Endodermal cell (in vitro differentiated cells): ENCODE data around the gene PYGB. TPM values are rescaled to one million over a fixed set of nuclear protein-coding genes. Genes with fewer than 3 reads are reported as not detected.

ENCODE experiments used
- DNase-seq: peaks from one replicate; pipeline ENCODE4 v3.0.0-alpha.2; 2017
- H3K27ac ChIP-seq: 2 replicates; pipeline ENCODE4 v1.5.1; 2013; ENCODE audit warnings: mild to moderate bottlenecking, low read depth, low read length, moderate library complexity
- H3K27me3 ChIP-seq: 2 replicates; pipeline ENCODE4 v1.6.1; 2013; ENCODE audit warnings: mild to moderate bottlenecking, low read length, moderate library complexity; ENCODE audit not compliant: insufficient read depth, control insufficient read depth, poor library complexity, severe bottlenecking
- H3K36me3 ChIP-seq: 2 replicates; pipeline ENCODE4 v1.7.0; 2013; ENCODE audit warnings: mild to moderate bottlenecking, low read length, moderate library complexity; ENCODE audit not compliant: control insufficient read depth, insufficient read depth
- H3K4me1 ChIP-seq: one replicate; pipeline ENCODE4 v1.7.0; 2013; ENCODE audit warnings: low read length; ENCODE audit not compliant: control insufficient read depth, insufficient read depth
- H3K4me3 ChIP-seq: 2 replicates; pipeline ENCODE4 v1.5.1; 2013; ENCODE audit warnings: mild to moderate bottlenecking, low read length, moderate library complexity
- H3K9ac ChIP-seq: 2 replicates; pipeline ENCODE4 v1.6.1; 2013; ENCODE audit warnings: mild to moderate bottlenecking, low read length, moderate library complexity; ENCODE audit not compliant: poor library complexity, severe bottlenecking; ENCODE audit errors: extremely low read depth
- H3K9me3 ChIP-seq: 2 replicates; pipeline ENCODE4 v1.6.1; 2013; ENCODE audit warnings: mild to moderate bottlenecking, low read length, moderate library complexity; ENCODE audit not compliant: control insufficient read depth
- H3K27ac Mint-ChIP-seq: 2 replicates; pipeline ENCODE4 v1.8.0; 2020; ENCODE audit warnings: mixed read lengths
- H3K27me3 Mint-ChIP-seq: 2 replicates; pipeline ENCODE4 v1.8.0; 2021; ENCODE audit warnings: mild to moderate bottlenecking, mixed read lengths; ENCODE audit not compliant: insufficient read depth
- H3K36me3 Mint-ChIP-seq: 2 replicates; pipeline ENCODE4 v1.8.0; 2020; ENCODE audit warnings: low read depth, mixed read lengths
- H3K4me1 Mint-ChIP-seq: 2 replicates; pipeline ENCODE4 v1.8.0; 2020; ENCODE audit warnings: mixed read lengths
- H3K4me3 Mint-ChIP-seq: 2 replicates; pipeline ENCODE4 v1.8.0; 2020; ENCODE audit warnings: mild to moderate bottlenecking, moderate library complexity, mixed read lengths
- H3K9me3 Mint-ChIP-seq: 2 replicates; pipeline ENCODE4 v1.8.0; 2020; ENCODE audit warnings: mild to moderate bottlenecking, mixed read lengths
- CTCF ChIP-seq: fragments of 200-600 bp; sonication (generic); conservative IDR thresholded peaks from 2 replicates; pipeline ENCODE4 v1.5.0; 2021; ENCODE audit warnings: antibody characterized with exemption, mild to moderate bottlenecking
- WGBS, 2 experiments: methylation state at CpG; one replicate each; pipeline versions ENCODE4 v1.1.5 to v1.1.7; 2013; ENCODE audit warnings: missing lambda C conversion rate in 2 of 2, mixed read lengths in 1 of 2; ENCODE audit not compliant: insufficient coverage in 1 of 2, insufficient read length in 1 of 2; 5-methylcytosine and 5-hydroxymethylcytosine counted together
- total RNA-seq, 2 donors: library from RNA; stranded (reverse); fragmentation: NEBNext Ultra II Directional in 1 of 2; extraction: Animal tissue kit (Norgen Biotek cat#: 25700) in 1 of 2; gene quantifications; 2 replicates in 1 of 2; 3 replicates in 1 of 2; pipeline ENCODE4 v1.2.1, GENCODE V29; 2021

PYGB gene
- total RNA-seq, 2 donors from 2014 or later, result 59.3 to 66.8 TPM

GRCh38 chr20:25286917-25287316 is 39.0 kb downstream of the PYGB start:
- no peaks in the 10 kb centered on the region for H3K27me3 ChIP-seq
- H3K27me3 Mint-ChIP-seq, result no peaks in the 10 kb centered on the region
- H3K36me3 Mint-ChIP-seq, result peaks cover 59% of the 10 kb centered on the region
- no peak overlapping the region for H3K4me3 Mint-ChIP-seq
- no peaks in the 10 kb centered on the region for H3K4me1 ChIP-seq
- DNase-seq, result no peak
- H3K4me3 ChIP-seq, result no peak overlapping the region
- H3K27ac Mint-ChIP-seq, result no peak overlapping the region
- H3K9me3 ChIP-seq, result no peaks in the 10 kb centered on the region
- H3K36me3 ChIP-seq, result peaks cover 48% of the 10 kb centered on the region
- TF ChIP-seq CTCF, result no peak
- H3K27ac ChIP-seq, result no peak overlapping the region
- 93 to 97% methylated on average over 12 of the region's 12 CpGs for WGBS, 2 experiments
- H3K9me3 Mint-ChIP-seq, result no peaks in the 10 kb centered on the region
- H3K4me1 Mint-ChIP-seq, result no peaks in the 10 kb centered on the region
- H3K9ac ChIP-seq, result no peak overlapping the region

- Histone ChIP-seq H3K36me3 (peaks cover 48% of the 10 kb centered on the region), H3K9ac (no peak overlapping the region), H3K27ac (no peak overlapping the region), H3K27me3 (no peaks in the 10 kb centered on the region), H3K9me3 (no peaks in the 10 kb centered on the region), H3K4me3 (no peak overlapping the region), H3K4me1 (no peaks in the 10 kb centered on the region)
- 95 to 97% methylated on average over 7 to 16 of the region's 16 CpGs for WGBS, 2 experiments
- no peak for TF ChIP-seq CTCF
- no peaks in the 10 kb centered on the region for H3K9me3 Mint-ChIP-seq
- DNase-seq, result no peak
- H3K27ac Mint-ChIP-seq, result no peak overlapping the region
- no peak overlapping the region for H3K4me3 Mint-ChIP-seq
- H3K4me1 Mint-ChIP-seq, result no peaks in the 10 kb centered on the region
- H3K27me3 Mint-ChIP-seq, result no peaks in the 10 kb centered on the region
- peaks cover 57% of the 10 kb centered on the region for H3K36me3 Mint-ChIP-seq
Observed at GRCh38 chr20:25287631-25288290, 39.9 kb downstream of the PYGB start.

GRCh38 chr20:25288291-25289181 is 40.7 kb downstream of the PYGB start:
- no peak overlapping the region for H3K27ac Mint-ChIP-seq
- H3K9me3 Mint-ChIP-seq, result no peaks in the 10 kb centered on the region
- no peaks in the 10 kb centered on the region for H3K27me3 Mint-ChIP-seq
- no peak for DNase-seq
- WGBS, 2 experiments, result 96 to 98% methylated on average over 17 to 22 of the region's 22 CpGs
- peaks cover 57% of the 10 kb centered on the region for H3K36me3 Mint-ChIP-seq
- Histone ChIP-seq H3K36me3 (peaks cover 53% of the 10 kb centered on the region), H3K27ac (no peak overlapping the region), H3K27me3 (no peaks in the 10 kb centered on the region), H3K9ac (no peak overlapping the region), H3K4me1 (no peaks in the 10 kb centered on the region), H3K4me3 (no peak overlapping the region), H3K9me3 (no peaks in the 10 kb centered on the region)
- TF ChIP-seq CTCF, result no peak
- no peaks in the 10 kb centered on the region for H3K4me1 Mint-ChIP-seq
- H3K4me3 Mint-ChIP-seq, result no peak overlapping the region
